Measurements from ENCODE around the gene NUDT14. TPM values are rescaled to one million over a fixed set of nuclear protein-coding genes. Genes with fewer than 3 reads are reported as not detected.

Gene NUDT14
- total and polyA plus RNA-seq, 12 donors: 15.1 to 33.9 (median 29.6) TPM

- H3K9me3 ChIP-seq: no peaks in the 10 kb centered on the region
- ATAC-seq (peak in 6 of 8 donors; percentile 8 to 49 (median 28)), DNase-seq (peak in 1 of 2 donors; percentile 34)
- WGBS, 2 donors: 58 to 61% methylated on average over 44 of the region's 44 CpGs
- peaks cover 9 to 41% (median 30%) of the 10 kb centered on the region in 9 donors for H3K4me1 ChIP-seq
- no peak for TF ChIP-seq CTCF (IDR thresholded peaks at IDR 0.05)
- H3K4me3 ChIP-seq: peak overlapping the region in 3 of 10 donors; percentile 4 to 17 (median 7)
- intact Hi-C loops (cut with DNase I): loop anchor here in 3 of 10 donors (5.0 kb wide), 2 partner anchors 45 to 60 kb away; no protein-coding TSS in a partner anchor
- H3K27ac ChIP-seq: peak overlapping the region; percentile 56 to 89 (median 80)
- no peaks in the 10 kb centered on the region for H3K27me3 ChIP-seq
- peaks cover 0 to 51% (median 6%) of the 10 kb centered on the region in 9 donors for H3K36me3 ChIP-seq
Measured at GRCh38 chr14:105151838-105152793, 29.0 kb downstream of the NUDT14 start.

- Histone ChIP-seq H3K9me3 (no peaks in the 10 kb centered on the region), H3K27ac (peak overlapping the region in 1 of 10 donors; percentile 82), H3K4me3 (no peak overlapping the region), H3K27me3 (no peaks in the 10 kb centered on the region), H3K36me3 (peaks cover 0 to 59% (median 11%) of the 10 kb centered on the region in 9 donors), H3K4me1 (peaks cover 9 to 41% (median 30%) of the 10 kb centered on the region in 9 donors)
- WGBS, 2 donors: 89% methylated on average over 37 of the region's 37 CpGs
- DNase-seq: peak in 1 of 2 donors; percentile 13
- intact Hi-C loops (cut with DNase I): loop anchor here in 3 of 10 donors (5.0 kb wide), 2 partner anchors 46 to 59 kb away; no protein-coding TSS in a partner anchor
- TF ChIP-seq CTCF (IDR thresholded peaks at IDR 0.05): no peak
- ATAC-seq: no peak
Measured at GRCh38 chr14:105151084-105151837, 29.9 kb downstream of the NUDT14 start.

GRCh38 chr14:105150368-105151083, 30.6 kb downstream of the NUDT14 start:
- Histone ChIP-seq H3K27ac (no peak overlapping the region), H3K36me3 (peaks cover 0 to 63% (median 11%) of the 10 kb centered on the region in 9 donors), H3K9me3 (no peaks in the 10 kb centered on the region), H3K27me3 (no peaks in the 10 kb centered on the region), H3K4me3 (no peak overlapping the region), H3K4me1 (peaks cover 9 to 41% (median 28%) of the 10 kb centered on the region in 9 donors)
- ATAC-seq (no peak), DNase-seq (peak in 1 of 2 donors; percentile 8)
- 86 to 89% methylated on average over 35 of the region's 35 CpGs for WGBS, 2 donors
- intact Hi-C loops (cut with DNase I): loop anchor here in 3 of 10 donors (5.0 kb wide), 2 partner anchors 47 to 58 kb away; no protein-coding TSS in a partner anchor
- no peak for TF ChIP-seq CTCF (IDR thresholded peaks at IDR 0.05)
